AG04450 (cell line): Measurements from ENCODE around the gene CCDC12. TPM values are rescaled to one million over a fixed set of nuclear protein-coding genes. Genes with fewer than 3 reads are reported as not detected.

ENCODE experiments used
- CTCF ChIA-PET: fragments of 300-600, 350-600 bp; formaldehyde crosslinking; extraction: SDS; loops from one replicate; lab custom pipeline; 2022; ENCODE audit warnings: antibody characterized with exemption, inconsistent platforms; lab: Charles Lee
- POLR2A ChIA-PET: fragments of 350-600 bp; formaldehyde crosslinking; extraction: SDS; loops from one replicate; lab custom pipeline; 2021; ENCODE audit warnings: antibody characterized with exemption, inconsistent platforms; lab: Yijun Ruan, JAX
- DNase-seq: peaks from one replicate; pipeline ENCODE4 v3.0.0-alpha.2; 2011; ENCODE audit warnings: low read depth, low spot score
- H3K27ac ChIP-seq: one replicate; pipeline ENCODE4 v1.5.1; 2012; ENCODE audit warnings: low read depth, low read length, control low read depth
- H3K27me3 ChIP-seq: one replicate; pipeline ENCODE4 v1.6.0; 2012; ENCODE audit warnings: low read length; ENCODE audit not compliant: control insufficient read depth, insufficient read depth
- H3K4me3 ChIP-seq: 2 replicates; pipeline ENCODE4 v1.5.1; 2011; ENCODE audit warnings: mild to moderate bottlenecking, low read depth, low read length, control low read depth
- H3K9me3 ChIP-seq: 2 replicates; pipeline ENCODE4 v1.5.1; 2012; ENCODE audit warnings: low read length; ENCODE audit not compliant: control insufficient read depth, insufficient read depth
- CTCF ChIP-seq: IDR thresholded peaks from 2 replicates; pipeline ENCODE4 v1.5.1; 2011; ENCODE audit warnings: low read depth, low read length, control low read depth, inconsistent platforms
- polyA plus RNA-seq: library from polyadenylated mRNA; depleted of rRNA; stranded (reverse); fragments of >200 nt; gene quantifications from 2 replicates; pipeline ENCODE4 v1.2.3, GENCODE V29; 2011

The CCDC12 gene
- polyA plus RNA-seq, 1 experiment, result 18.3 TPM

- H3K27ac ChIP-seq, result no peak overlapping the region
- no peak for TF ChIP-seq CTCF
- H3K27me3 ChIP-seq, result no peaks in the 10 kb centered on the region
- H3K4me3 ChIP-seq, result no peak overlapping the region
- H3K9me3 ChIP-seq, result no peaks in the 10 kb centered on the region; the same call in 1 of the 2 replicates
- ChIA-PET CTCF (interaction anchor here (0.6 to 1.1 kb wide), 3 partner anchors 25 to 39 kb away, joined by 3 to 5 read pairs (median 3); no protein-coding TSS in a partner anchor), POLR2A (no interaction called here)
- no peak for DNase-seq
Observed at GRCh38 chr3:46974421-46975171, 1.9 kb downstream of the CCDC12 start.

GRCh38 chr3:46972396-46972795, 4.1 kb downstream of the CCDC12 start:
- H3K27me3 ChIP-seq, result no peaks in the 10 kb centered on the region
- ChIA-PET POLR2A (interaction anchor here (0.7 kb wide), 1 partner anchor 11 kb away, joined by 3 read pairs; no protein-coding TSS in a partner anchor), CTCF (no interaction called here)
- no peak for DNase-seq
- H3K9me3 ChIP-seq, result no peaks in the 10 kb centered on the region; the same call in 1 of the 2 replicates
- H3K27ac ChIP-seq, result no peak overlapping the region
- no peak overlapping the region for H3K4me3 ChIP-seq
- TF ChIP-seq CTCF, result no peak

GRCh38 chr3:46971742-46972141, 4.8 kb downstream of the CCDC12 start:
- no peak for DNase-seq
- CTCF ChIA-PET, result interaction anchor here (1.2 kb wide), 1 partner anchor 15 kb away, joined by 3 read pairs; no protein-coding TSS in a partner anchor

GRCh38 chr3:46971151-46971550, 5.4 kb downstream of the CCDC12 start:
- Histone ChIP-seq H3K4me3 (no peak overlapping the region), H3K9me3 (no peaks in the 10 kb centered on the region), H3K27me3 (no peaks in the 10 kb centered on the region), H3K27ac (no peak overlapping the region)
- TF ChIP-seq CTCF, result no peak
- no peak for DNase-seq
- CTCF ChIA-PET, result interaction anchor here (1.0 to 1.2 kb wide), 2 partner anchors 15 to 36 kb away, joined by 3 read pairs; no protein-coding TSS in a partner anchor
- POLR2A ChIA-PET, result no interaction called here

More at GRCh38 chr3:46971742-46972141, 4.8 kb downstream of the CCDC12 start:
- POLR2A ChIA-PET, result no interaction called here
- Histone ChIP-seq H3K9me3 (no peaks in the 10 kb centered on the region; the same call in 1 of the 2 replicates), H3K27ac (peak overlapping the region; percentile 21), H3K4me3 (no peak overlapping the region), H3K27me3 (no peaks in the 10 kb centered on the region)
- no peak for TF ChIP-seq CTCF
